NCI-H2227 (cell line): ENCODE data around the gene TSPAN18.

ENCODE experiments used
- DNase-seq: peaks from one replicate; lab custom pipeline; 2025; ENCODE audit not compliant: unreplicated experiment; lab: John Stamatoyannopoulos, UW

TSPAN18 gene

GRCh38 chr11:44969651-44970252 is 243.0 kb downstream of the TSPAN18 start:
- DNase-seq: no peak

DNA sequence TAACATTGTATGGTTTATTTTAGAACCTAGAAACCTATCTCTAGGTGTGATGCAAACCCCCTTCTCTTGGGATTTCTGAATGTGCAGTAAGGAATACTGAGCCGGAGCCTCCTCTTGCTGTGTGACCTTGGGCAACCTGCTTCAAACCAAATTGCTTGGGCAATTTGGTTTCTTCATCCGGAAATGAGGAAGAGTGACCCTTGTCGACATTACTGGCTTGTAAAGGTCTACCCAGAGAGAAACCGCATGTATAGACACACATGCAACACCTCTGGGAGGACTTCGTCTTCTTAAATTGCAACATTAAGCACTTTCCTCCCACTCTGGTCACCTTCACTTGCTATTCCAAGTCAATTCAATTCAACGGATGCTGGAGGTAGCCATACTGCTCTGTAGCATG is 243.5 kb downstream of the TSPAN18 start:
- no peak for DNase-seq

DNA sequence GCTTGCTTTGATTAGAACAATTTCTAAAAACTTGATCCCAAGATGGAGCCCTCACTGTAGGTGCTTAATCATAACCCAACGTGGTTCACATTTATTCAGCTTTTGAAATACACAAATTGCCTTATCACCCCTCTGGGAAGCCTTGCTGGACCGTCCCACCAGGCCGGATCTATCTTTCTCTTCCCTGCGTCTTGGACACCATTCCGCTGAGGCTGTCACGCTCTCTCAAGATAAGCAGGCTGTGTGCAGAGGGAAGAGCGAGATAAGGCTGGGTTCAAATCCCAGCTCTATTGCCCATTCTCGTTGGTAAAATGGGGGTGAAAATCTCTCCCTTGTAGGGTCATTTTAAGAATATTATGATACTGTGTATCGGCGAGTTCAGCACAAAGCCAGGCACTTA is 244.4 kb downstream of the TSPAN18 start:
- no peak for DNase-seq

- DNase-seq: no peak
These were observed 246.1 kb downstream of the TSPAN18 start for GRCh38 chr11:44972746-44973435.

DNA sequence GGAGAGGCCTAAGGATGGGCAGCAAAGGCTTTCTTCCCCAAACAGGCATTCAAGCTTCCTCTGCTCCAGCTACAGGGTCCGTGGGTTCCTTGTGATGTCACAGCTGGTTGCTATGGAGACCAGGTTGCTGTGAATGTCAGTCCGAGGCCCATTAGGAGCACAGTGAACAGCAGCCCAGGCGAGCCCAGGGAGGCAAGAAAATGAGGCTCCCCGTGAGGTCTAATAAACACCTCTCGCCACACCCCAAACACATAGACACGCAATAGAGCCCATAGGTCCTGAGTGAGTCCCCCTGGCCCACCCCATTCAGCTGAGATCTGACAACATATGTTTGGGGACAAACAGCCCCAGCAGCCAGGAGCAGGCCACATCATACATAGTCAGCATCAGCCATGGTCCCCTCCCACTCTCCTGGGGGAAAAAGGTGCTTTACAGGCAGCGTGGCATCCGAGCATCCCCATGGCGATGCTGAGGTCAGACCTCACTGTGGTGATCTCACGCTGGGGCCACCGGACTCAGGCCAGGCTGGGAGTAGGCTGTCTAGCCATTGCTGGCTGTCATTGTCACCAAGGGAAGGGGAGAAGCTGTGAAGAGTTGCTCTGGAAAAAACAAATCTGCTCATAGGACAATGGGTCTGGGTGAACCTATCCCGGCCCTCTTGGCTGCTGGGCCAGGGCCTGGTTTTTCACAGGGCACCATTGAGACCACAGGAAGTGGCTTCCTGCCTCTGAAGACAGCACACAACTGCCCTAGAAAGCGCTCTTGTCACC is 247.1 kb downstream of the TSPAN18 start:
- DNase-seq: peak; percentile 65

GRCh38 chr11:44974402-44975000 is 247.7 kb downstream of the TSPAN18 start:
- no peak for DNase-seq

GRCh38 chr11:44976576-44976975 is 249.8 kb downstream of the TSPAN18 start:
- no peak for DNase-seq

DNA sequence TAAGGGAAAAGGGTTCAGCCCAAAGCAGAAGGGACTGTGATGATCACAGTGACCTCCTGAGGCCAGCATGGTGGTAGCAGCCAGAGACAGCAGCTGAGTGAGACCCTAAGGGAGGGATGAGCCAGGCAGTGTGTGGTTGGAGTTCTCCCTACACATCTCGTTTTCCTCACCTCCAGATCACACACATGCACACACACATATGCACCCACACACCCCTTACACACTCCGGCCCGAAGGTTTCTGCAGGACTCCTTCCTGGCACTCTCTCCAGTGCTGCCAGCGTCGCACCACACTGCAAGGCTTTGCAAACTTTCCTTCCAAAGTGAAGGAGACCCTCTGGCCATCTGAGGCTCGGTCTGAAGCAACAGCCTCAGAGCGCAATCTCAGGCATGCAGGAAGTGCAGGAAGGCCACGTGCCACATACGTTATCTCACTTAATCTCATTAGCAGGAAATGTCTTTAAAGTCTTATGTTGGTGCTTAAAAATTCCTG is 250.8 kb downstream of the TSPAN18 start:
- no peak for DNase-seq

DNA sequence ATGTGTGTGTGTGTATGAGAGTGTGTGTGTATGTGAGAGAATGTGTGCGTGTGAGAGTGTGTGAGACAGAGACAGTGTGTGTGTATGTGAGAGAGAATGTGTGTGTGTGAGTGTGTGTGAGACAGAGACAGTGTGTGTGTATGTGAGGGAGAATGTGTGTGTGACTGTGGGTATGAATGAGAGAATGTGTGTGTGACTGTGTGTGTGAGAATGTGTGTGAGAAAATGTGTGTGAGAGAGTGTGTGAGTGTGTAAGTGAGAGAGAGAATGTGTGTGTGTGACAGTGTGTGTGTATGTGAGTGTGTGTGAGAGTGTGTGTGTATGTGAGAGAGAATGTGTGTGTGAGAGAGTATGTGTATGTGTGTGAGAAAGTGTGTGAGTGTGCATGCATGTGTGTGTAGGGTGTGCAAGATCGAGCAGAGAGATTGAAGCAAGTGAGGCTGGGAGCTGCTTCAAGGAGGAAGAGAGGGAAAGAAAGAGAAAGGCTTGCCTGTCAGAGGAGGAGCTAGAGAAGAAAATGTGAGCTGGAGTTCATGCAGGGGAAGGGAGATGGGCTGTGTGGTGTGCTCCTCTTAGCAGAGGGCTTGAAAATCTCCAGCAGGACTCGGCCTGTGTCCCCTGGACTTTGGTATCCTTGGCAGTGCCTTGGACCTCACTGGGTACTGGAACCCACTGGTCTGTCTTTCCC is 251.7 kb downstream of the TSPAN18 start:
- DNase-seq: no peak

- DNase-seq: no peak
These were observed 252.2 kb downstream of the TSPAN18 start for GRCh38 chr11:44978961-44979331.

DNA sequence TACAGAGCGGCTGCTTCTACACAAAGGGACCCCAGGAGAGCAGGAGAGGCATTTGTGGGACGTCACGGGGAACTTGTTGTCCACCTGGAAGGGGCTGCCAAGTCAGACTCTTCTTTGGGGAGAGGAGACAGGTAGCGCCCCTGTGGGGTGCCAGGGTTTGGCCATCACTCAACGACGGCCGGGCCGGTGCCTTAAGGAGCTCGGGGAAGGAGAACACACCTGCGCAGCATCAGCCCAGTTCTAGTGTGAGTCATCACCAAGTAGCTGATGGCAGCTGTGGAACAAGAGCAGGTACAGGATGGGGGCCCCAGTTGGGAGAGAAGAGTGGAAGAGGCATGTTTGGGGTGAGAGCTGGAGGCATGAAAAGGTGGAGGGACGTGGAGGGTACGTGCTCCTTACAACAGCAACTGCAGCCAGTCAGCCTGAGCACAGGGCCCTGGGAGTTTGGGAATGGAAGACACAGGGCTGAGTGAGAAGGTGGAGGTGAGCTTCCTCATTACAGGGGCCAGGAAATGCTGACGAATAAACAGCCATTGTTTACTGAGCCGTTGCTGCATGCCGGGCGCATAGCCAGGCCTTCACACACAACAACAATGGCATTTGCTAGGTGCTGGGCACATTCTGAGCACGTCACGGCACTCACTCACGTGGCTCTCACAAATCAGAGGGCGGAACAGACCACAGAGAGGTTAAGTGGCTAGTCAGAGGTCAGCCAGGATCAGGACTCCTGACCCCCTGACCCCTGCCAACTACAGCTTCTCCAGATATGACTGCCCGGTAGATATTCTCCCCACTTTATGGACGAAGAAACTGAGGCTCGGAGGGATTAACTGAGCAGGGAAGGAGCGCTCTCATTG is 253.0 kb downstream of the TSPAN18 start:
- no peak for DNase-seq

DNA sequence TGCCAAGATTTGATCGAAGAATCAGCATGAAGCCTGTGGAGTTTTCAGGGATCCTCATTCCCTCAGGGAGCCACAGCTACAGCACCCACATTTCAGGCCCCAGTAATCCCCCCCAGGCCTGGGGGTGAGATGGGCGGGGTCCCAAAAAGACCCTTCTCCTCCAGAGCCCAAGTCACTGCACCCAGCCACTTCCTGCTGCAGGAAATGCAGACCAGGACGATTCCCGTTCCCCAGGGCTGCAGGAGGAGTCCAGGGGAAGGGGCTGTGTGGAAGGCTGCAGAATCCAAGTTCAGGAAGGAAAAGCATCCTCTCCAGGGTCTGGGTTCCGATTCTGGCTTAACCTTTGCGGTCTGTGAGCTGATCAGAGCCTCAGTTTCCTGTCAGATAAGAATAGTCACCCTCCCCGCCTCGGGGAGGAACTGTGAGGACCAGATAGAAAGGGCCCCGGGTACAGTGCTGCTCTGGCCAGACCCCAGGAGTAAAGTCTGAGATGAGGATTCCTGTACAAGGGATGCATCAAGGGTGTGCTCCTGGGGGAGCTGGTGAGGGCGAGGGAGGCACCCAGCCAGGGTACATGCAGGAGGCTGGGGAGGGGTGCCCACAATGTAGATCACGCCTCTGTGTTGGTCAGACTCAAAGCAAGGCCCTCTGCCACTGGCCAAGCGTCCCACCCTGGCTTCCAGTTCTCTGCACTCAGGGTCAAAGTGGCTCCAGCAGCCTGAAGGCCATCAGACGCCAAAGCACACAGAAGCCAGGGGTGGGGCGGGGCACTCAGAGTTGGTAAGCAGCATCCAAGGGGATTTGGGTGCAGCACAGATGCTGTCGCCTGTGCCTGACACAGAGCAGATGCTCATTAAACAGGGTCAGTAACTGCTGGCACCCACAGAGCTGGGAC is 254.0 kb downstream of the TSPAN18 start:
- DNase-seq: no peak
